ENCODE data around the gene TGFBR1. TPM values are rescaled to one million over a fixed set of nuclear protein-coding genes. Genes with fewer than 3 reads are reported as not detected.

Gene TGFBR1
- total and polyA plus RNA-seq, 2 donors (not counting 3 experiments of a cell fraction or from before 2014, with no cell fraction given), result 5.8 to 18.6 TPM

- dilution Hi-C loops (cut with MboI; ENCODE audit: extremely low pct_ligation_motif_present, low sequenced_read_pairs), result no loop called here
- H3K27me3 ChIP-seq (ENCODE audit: control insufficient read depth in 2 of 2, insufficient read depth in 2 of 2, low read length in 2 of 2), result peaks cover 0 to 2% of the 10 kb centered on the region in 2 experiments
- BruUV-seq (replicated peaks), result no TSS peak
- H2AFZ ChIP-seq (ENCODE audit: low read depth, low read length), result no peak overlapping the region
- no peak overlapping the region for H3K4me3 ChIP-seq (replicated peaks in 1 of 3; ENCODE audit: insufficient read depth in 1 of 3, low read depth in 1 of 3, low read length in 3 of 3)
- DNase-seq (ENCODE audit: low read depth, low spot score) (no peak), FAIRE-seq (no peak)
- ChIA-PET POLR2A (no interaction called here), CTCF (no interaction called here)
- no peaks in the 10 kb centered on the region for H3K9me3 ChIP-seq (replicated peaks; ENCODE audit: control insufficient read depth, insufficient read depth, low read length)
- no peaks in the 10 kb centered on the region for H3K79me2 ChIP-seq (ENCODE audit: control insufficient read depth, insufficient read depth, low read length)
- no peak overlapping the region for H3K9ac ChIP-seq (replicated peaks; ENCODE audit: extremely low read depth, insufficient read depth, low read length)
- TF ChIP-seq CTCF (IDR thresholded peaks at IDR 0.05; ENCODE audit: extremely low read depth in 1 of 2, insufficient read depth in 1 of 2, low read depth in 1 of 2, low read length in 2 of 2) (no peak), JUN (IDR thresholded peaks at IDR 0.05; ENCODE audit: borderline replicate concordance, insufficient read depth, insufficient read length, low read depth) (no peak), POLR2A (IDR thresholded peaks at IDR 0.05; ENCODE audit: low read depth, low read length) (no peak), POLR2AphosphoS5 (IDR thresholded peaks at IDR 0.05; ENCODE audit: insufficient read depth, low read depth, low read length) (no peak), FOS (IDR thresholded peaks at IDR 0.05; ENCODE audit: borderline replicate concordance, insufficient read depth, low read length) (no peak), MYC (IDR thresholded peaks at IDR 0.05; ENCODE audit: low read depth, low read length) (no peak), GATA2 (IDR thresholded peaks at IDR 0.05; ENCODE audit: insufficient read depth, insufficient read length, low read depth, low read length) (no peak), EZH2 (IDR thresholded peaks at IDR 0.05; ENCODE audit: borderline replicate concordance, low read depth, low read length, severe bottlenecking) (no peak)
- TF ChIP-seq, protein P1, sequence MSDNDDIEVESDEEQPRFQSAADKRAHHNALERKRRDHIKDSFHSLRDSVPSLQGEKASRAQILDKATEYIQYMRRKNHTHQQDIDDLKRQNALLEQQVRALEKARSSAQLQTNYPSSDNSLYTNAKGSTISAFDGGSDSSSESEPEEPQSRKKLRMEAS (IDR thresholded peaks at IDR 0.05; ENCODE audit: insufficient read depth, insufficient read length), result no peak
- H4K20me1 ChIP-seq (replicated peaks; ENCODE audit: control insufficient read depth, extremely low read depth, insufficient read depth, low read length), result no peaks in the 10 kb centered on the region
- no peaks in the 10 kb centered on the region for H3K36me3 ChIP-seq (ENCODE audit: control insufficient read depth in 2 of 2, extremely low read depth in 1 of 2, insufficient read depth in 2 of 2, low read length in 2 of 2)
- no peak overlapping the region for H3K27ac ChIP-seq (ENCODE audit: insufficient read depth, low read depth, low read length)
- intact Hi-C loops (cut with micrococcal nuclease), result no loop called here
- no peaks in the 10 kb centered on the region for H3K4me1 ChIP-seq (ENCODE audit: control insufficient read depth, extremely low read depth, insufficient read depth, low read length)
- no peaks in the 10 kb centered on the region for H3K9me1 ChIP-seq (replicated peaks; ENCODE audit: control insufficient read depth, extremely low read depth, insufficient read depth, low read length)
- no peak overlapping the region for H3K4me2 ChIP-seq (ENCODE audit: insufficient read depth, low read length)
Measured at GRCh38 chr9:99078717-99079116, 26.2 kb upstream of the TGFBR1 start.
